G401.6 (cell line): Measurements from ENCODE around the gene DELE1.
"Not testable (repeated sequence)": the region's sequence is repeated elsewhere in the genome, so short reads cannot be mapped to it uniquely, and the experiment has no call there.

Source experiments
- FAIRE-seq: peaks from 2 replicates; lab custom pipeline; 2012; peaks lifted over from hg19 to GRCh38; lab: Jason Lieb, UNC

The DELE1 gene

GRCh38 chr5:141889282-141889871 lies 34.3 kb upstream of the DELE1 start:
- FAIRE-seq: peak; percentile 68

- FAIRE-seq: not testable (repeated sequence)
Measured at GRCh38 chr5:141890429-141890828, 33.2 kb upstream of the DELE1 start.

GRCh38 chr5:141897425-141897824 lies 26.2 kb upstream of the DELE1 start:
- FAIRE-seq: no peak

GRCh38 chr5:141898448-141899049 lies 25.1 kb upstream of the DELE1 start:
- no peak for FAIRE-seq

GRCh38 chr5:141902015-141902814 lies 21.5 kb upstream of the DELE1 start:
- no peak for FAIRE-seq

GRCh38 chr5:141903261-141903660 lies 20.4 kb upstream of the DELE1 start:
- no peak for FAIRE-seq

GRCh38 chr5:141904551-141904950 lies 19.1 kb upstream of the DELE1 start:
- FAIRE-seq: no peak

- no peak for FAIRE-seq
Measured at GRCh38 chr5:141906517-141906916, 17.2 kb upstream of the DELE1 start.

- no peak for FAIRE-seq
Measured at GRCh38 chr5:141906972-141907371, 16.7 kb upstream of the DELE1 start.

- no peak for FAIRE-seq
Measured at GRCh38 chr5:141908796-141909195, 14.9 kb upstream of the DELE1 start.

- no peak for FAIRE-seq
Measured at GRCh38 chr5:141909212-141909611, 14.5 kb upstream of the DELE1 start.

GRCh38 chr5:141910271-141910673 lies 13.4 kb upstream of the DELE1 start:
- no peak for FAIRE-seq

GRCh38 chr5:141913560-141914198 lies 10.0 kb upstream of the DELE1 start:
- FAIRE-seq: no peak

- FAIRE-seq: no peak
Measured at GRCh38 chr5:141914199-141914743, 9.4 kb upstream of the DELE1 start.

- FAIRE-seq: no peak
Measured at GRCh38 chr5:141914797-141915196, 8.9 kb upstream of the DELE1 start.

- no peak for FAIRE-seq
Measured at GRCh38 chr5:141915881-141916336, 7.8 kb upstream of the DELE1 start.

GRCh38 chr5:141916522-141916921 lies 7.1 kb upstream of the DELE1 start:
- FAIRE-seq: no peak

- no peak for FAIRE-seq
Measured at GRCh38 chr5:141917760-141918159, 5.9 kb upstream of the DELE1 start.

- no peak for FAIRE-seq
Measured at GRCh38 chr5:141919218-141920119, 4.2 kb upstream of the DELE1 start.

GRCh38 chr5:141920771-141921170 lies 2.9 kb upstream of the DELE1 start:
- FAIRE-seq: no peak

GRCh38 chr5:141922827-141923447 lies 734 bp upstream of the DELE1 start:
- not testable (repeated sequence) for FAIRE-seq
